KBM-7 (cell line): Measurements from ENCODE around the gene UGT1A9.
"Not testable (repeated sequence)": the region's sequence is repeated elsewhere in the genome, so short reads cannot be mapped to it uniquely, and the experiment has no call there.

ENCODE experiments used
- DNase-seq: peaks from one replicate; pipeline ENCODE4 v3.0.0-alpha.2; 2015
- in situ Hi-C: fragments of 300-500 bp; cut with MboI; formaldehyde crosslinking; loops from 2 replicates; pipeline ENCODE4 v1.14.3; 2020; ENCODE audit warnings: low sequenced_read_pairs, low pct_unique_long_range_greater_than_20kb, mixed read lengths

The UGT1A9 gene

DNA sequence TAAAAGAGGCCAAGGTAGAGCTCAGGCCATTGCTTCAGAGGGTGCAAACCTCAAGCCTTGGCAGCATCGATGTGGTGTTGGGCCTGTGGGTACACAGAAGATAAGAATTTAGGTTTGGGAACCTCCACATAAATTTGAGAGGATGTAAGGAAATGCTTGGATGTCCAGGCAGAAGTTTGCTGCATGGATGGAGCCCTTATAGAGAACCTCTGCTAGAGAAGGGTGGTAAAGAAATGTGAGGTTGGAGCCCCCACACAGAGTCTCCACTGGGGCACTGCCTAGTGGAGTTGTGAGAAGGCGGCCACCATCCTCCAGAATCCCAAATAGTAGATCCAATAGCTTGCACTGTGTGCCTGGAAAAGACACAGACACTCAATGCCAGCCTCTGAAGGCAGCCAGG lies 79.0 kb downstream of the UGT1A9 start:
- DNase-seq, in situ Hi-C loops: not testable (repeated sequence)

DNA sequence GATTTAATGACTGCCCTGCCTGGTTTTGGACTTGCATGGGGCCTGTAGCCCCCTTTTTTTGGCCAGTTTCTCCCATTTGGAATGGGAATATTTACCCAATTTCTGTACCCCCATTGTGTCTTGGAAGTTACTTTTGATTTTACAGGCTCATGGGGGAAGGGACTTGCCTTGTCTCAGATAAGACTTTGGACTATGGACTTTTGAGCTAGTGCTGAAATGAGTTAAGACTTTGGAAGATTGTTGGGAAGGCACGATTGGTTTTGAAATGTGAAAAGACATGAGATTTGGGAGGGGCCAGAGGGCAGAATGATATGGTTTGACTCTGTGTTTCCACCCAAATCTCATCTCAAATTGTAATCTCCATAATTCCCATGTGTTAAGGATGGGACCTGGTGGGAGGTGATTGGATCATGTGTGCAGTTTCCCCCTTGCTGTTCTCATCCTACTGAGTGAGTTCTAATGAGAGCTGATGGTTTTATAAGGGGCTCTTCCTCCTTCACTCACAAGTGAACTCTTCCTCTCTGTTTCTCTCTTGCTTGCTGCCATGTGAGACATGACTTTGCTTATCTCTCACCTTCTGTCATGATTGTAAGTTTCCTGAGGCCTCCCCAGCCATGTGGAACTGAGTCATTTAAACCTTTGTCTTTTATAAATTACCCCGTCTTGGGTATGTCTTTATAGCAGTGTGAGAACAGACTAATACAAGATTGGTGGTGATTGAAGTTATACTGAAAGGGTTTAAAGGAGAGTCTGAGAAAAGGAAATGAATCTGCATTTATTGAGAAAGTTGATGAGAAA lies 79.7 kb downstream of the UGT1A9 start:
- DNase-seq, in situ Hi-C loops: not testable (repeated sequence)

DNA sequence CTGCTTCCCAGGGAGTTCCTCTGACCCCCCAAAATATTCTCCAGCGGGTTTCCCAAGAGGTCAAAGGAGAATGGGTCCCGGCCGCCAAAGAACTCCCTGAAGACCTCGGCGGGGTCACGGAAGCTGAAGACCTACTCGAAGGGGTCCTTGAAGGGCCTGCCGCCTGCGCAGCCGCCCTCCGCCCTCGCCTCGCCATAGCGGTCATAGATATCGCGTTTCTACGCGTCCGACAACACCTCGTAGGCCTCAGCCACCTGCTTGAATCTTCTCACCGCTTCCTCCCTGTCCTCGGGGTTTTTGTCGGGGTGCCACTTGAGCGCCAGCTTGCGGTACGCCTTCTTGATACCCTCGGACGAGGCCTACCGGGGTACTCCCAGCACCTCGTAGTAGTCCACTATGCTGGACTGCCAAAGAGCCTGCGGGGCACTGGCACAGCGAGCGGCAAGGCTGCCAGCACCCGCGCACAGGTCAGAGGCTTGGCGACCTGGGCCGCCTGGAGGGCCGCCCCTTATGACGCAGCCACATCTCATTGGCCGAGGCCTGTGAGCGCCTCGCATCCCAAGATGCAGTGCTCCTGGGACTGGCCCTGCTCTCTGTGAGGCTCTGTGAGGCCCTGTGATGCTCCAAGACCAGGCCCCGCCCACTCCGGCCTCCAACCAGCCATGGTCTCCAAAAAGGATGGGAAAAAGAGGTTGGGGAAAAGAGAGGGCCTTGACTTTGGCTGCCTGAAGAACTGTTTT lies 83.3 kb downstream of the UGT1A9 start:
- in situ Hi-C loops, result no loop called here
- no peak for DNase-seq

DNA sequence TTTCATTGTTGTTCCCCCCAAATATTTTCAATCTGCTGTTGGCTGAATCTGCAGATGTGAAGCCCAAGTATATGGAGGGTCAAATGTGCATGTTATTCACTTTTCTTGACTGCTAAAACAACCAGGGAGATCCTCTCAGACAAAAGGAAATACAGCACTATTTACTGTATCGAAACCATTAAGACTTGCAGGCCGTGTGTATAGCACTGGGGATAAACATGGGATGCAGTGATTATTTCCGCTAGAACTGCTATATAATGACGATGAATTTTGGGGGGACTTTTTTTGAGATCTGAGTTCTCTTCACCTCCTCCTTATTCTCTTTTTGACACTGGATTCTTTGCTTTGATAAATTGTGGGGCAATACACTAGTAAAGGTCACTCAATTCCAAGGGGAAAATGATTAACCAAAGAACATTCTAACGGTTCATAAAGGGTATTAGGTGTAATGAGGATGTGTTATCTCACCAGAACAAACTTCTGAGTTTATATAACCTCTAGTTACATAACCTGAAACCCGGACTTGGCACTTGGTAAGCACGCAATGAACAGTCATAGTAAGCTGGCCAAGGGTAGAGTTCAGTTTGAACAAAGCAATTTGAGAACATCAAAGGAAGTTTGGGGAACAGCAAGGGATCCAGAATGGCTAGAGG lies 84.9 kb downstream of the UGT1A9 start:
- in situ Hi-C loops, result no loop called here
- DNase-seq, result no peak

DNA sequence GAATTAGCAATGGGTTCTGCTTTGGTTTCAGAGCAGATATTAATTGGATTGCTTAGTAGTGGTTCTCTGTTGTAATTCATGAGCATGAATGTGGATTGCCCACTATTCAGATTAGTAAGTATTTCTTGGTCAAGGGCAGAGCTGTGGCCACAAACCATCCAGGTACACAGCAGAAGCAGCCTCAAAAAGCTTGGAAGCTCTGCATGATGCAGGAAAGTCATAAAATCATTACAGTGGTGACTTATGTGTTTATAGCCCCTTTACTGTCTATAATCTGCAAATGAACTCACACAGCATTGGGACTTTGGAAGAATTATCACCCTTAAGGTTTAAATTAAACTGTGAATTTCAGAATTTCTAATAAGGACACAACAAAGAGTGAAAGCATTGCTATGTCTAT lies 86.4 kb downstream of the UGT1A9 start:
- in situ Hi-C loops, result no loop called here
- DNase-seq, result no peak

DNA sequence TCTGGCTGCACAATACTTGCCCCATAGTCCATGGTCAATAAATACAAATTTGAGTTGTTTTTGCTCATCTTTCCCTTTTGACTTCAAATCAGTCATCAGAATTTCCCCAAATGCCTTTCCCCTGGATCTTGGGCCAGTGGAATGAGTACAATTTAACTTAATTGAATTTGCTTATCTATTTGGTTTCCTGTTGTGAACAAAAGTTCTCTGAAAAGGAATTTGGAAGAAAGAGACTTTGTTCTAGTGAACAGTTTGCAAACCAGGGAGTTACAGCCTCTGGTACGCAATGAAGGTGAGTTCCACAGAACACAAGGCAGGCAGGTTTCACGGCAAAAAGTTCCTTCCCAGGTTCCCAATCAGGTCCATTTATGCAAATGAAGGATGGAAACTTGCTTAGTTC lies 87.2 kb downstream of the UGT1A9 start:
- no peak for DNase-seq
- in situ Hi-C loops, result no loop called here

DNA sequence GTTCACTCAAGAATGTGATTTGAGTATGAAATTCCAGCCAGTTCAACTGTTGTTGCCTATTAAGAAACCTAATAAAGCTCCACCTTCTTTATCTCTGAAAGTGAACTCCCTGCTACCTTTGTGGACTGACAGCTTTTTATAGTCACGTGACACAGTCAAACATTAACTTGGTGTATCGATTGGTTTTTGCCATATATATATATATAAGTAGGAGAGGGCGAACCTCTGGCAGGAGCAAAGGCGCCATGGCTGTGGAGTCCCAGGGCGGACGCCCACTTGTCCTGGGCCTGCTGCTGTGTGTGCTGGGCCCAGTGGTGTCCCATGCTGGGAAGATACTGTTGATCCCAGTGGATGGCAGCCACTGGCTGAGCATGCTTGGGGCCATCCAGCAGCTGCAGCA lies 88.3 kb downstream of the UGT1A9 start, which contains the start of gene UGT1A1:
Gene UGT1A1, plus strand, starts transcription at position 228 of the 400 bp plus-strand sequence. Its CDS starts 18 bp downstream, at position 246.
- DNase-seq, result no peak
- in situ Hi-C loops, result no loop called here

DNA sequence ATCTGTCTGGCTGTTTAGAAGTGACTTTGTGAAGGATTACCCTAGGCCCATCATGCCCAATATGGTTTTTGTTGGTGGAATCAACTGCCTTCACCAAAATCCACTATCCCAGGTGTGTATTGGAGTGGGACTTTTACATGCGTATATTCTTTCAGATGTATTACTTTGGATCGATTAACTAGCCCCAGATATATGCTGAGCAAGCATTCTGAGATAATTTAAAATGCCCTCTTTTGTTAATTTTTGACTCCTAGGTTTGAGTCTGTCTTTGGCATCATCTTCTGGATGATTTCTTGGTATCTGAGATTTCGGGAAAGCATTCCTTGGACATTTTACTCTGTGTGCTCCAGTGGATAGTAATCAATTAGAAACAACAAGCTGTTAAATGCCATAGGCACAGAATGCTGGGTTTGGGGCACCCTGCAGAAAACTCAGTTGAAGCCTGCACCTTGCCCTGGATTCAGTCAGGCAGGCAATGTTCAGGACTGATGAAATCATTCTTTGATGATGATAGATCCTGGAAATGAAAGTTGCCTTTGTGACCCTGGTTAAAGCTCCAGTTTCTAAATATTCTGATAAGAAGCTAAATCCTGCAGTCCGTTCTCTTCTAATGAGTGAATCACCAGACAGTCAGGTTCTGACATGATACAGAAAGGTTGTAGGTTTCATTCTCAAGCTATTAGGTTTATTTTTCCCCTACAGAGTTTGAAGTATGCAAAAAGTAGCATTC lies 89.5 kb downstream of the UGT1A9 start:
- in situ Hi-C loops, result no loop called here
- no peak for DNase-seq

DNA sequence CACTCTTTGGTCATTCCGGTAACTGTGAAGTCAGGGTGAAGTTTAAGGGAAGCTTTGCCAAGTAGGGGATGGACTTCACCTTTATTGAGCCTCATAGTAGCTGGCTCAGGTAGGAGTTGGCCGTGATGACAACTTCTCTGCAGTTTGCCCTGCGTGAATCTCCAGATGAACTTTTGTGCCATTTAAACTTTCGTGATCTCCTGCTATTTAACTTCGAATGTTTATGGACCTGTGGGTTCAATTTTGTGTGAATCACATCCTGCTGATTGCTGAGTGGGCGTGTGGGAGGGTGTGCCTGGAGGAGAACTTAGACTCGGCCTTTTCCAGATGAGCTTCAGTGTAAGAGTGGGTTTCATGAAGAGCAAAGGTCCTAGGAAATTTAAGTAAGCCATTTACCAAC lies 92.6 kb downstream of the UGT1A9 start:
- DNase-seq, result no peak
- in situ Hi-C loops, result no loop called here

DNA sequence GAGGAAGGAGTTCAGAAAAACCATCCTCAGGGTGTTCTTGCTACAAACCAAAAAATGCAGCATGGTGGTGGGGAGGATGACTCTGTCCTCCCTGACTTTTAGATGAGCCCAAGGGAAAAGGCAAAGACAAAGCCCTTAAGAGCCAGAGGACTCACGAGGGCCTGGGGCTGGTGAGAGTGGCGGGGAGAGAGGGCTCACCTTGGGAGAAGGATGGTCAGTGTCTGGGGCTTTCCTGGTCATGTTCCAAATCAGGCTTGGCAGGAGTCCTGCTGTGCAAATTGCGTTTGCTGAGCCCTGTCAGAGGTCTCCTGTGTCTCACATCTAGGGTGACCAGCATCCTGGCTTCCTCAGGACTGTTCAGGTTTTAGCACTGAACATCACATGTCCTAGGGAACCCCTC lies 93.1 kb downstream of the UGT1A9 start:
- no peak for DNase-seq
- in situ Hi-C loops, result no loop called here

DNA sequence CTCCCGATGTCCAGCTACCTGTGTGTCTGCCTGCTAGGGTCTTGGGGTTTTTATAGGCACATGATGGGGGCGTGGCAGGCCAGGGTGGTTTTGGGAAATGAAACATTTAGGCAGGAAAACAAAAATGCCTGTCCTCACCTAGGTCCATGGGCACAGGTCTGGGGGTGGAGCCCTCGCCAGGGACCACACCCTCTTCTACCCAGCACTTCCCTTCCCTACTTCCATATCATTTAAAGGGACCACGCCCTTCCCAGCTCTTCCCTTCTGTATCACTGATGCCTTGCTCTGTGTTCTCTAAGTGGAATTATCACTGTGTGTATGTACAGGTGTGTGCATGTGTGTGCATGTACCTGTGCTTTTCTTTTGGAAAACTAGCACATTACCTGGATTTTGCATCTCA lies 94.7 kb downstream of the UGT1A9 start:
- in situ Hi-C loops, result no loop called here
- no peak for DNase-seq

DNA sequence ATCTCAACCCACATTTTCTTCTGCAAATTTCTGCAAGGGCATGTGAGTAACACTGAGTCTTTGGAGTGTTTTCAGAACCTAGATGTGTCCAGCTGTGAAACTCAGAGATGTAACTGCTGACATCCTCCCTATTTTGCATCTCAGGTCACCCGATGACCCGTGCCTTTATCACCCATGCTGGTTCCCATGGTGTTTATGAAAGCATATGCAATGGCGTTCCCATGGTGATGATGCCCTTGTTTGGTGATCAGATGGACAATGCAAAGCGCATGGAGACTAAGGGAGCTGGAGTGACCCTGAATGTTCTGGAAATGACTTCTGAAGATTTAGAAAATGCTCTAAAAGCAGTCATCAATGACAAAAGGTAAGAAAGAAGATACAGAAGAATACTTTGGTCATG lies 96.4 kb downstream of the UGT1A9 start:
- in situ Hi-C loops, result no loop called here

DNA sequence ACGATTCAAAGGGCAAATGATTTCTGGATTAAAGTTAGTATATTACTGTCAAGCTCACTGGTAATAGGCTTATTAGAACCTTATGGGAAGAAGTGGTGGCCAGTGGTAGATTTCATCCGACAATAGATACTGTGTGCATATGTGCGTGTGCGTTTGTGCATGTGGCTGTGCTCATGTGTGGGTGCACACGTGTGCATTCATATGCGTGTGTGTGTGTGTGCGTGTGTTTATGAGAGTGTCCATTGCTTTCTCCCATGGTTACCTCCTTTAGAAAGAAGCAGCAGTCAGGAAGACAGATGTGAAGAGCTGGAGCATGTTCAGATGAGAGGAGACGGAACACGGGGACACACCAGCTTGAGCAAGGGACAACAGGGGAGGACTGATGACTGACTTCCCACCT lies 97.6 kb downstream of the UGT1A9 start:
- in situ Hi-C loops, result no loop called here
- no peak for DNase-seq

More for the DNA sequence above, 96.4 kb downstream of the UGT1A9 start:
- no peak for DNase-seq

DNA sequence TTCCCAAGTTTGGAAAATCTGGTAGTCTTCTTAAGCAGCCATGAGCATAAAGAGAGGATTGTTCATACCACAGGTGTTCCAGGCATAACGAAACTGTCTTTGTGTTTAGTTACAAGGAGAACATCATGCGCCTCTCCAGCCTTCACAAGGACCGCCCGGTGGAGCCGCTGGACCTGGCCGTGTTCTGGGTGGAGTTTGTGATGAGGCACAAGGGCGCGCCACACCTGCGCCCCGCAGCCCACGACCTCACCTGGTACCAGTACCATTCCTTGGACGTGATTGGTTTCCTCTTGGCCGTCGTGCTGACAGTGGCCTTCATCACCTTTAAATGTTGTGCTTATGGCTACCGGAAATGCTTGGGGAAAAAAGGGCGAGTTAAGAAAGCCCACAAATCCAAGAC lies 100.5 kb downstream of the UGT1A9 start:
- in situ Hi-C loops, result no loop called here
- no peak for DNase-seq

DNA sequence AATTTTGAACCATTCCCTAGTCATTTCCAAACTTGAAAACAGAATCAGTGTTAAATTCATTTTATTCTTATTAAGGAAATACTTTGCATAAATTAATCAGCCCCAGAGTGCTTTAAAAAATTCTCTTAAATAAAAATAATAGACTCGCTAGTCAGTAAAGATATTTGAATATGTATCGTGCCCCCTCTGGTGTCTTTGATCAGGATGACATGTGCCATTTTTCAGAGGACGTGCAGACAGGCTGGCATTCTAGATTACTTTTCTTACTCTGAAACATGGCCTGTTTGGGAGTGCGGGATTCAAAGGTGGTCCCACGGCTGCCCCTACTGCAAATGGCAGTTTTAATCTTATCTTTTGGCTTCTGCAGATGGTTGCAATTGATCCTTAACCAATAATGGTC lies 100.9 kb downstream of the UGT1A9 start:
- in situ Hi-C loops, result no loop called here
- no peak for DNase-seq

DNA sequence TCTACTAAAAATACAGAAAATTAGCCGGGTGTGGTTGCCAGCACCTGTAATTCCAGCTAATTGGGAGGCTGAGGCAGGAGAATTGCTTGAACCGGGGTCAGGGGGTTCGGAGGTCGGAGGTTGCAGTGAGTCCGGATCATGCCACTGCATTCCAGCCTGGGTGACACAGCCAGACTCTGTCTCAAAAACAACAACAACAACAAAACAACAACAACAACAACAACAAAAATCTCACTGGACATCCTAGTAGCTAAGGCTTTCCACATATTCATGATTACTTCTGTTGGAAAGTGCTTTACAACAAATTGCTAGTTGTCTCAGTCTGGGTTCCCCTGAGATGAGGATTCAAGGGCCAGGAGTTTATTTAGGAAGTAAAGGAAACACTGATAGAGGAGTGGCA lies 102.2 kb downstream of the UGT1A9 start:
- DNase-seq, result no peak
- in situ Hi-C loops, result no loop called here

DNA sequence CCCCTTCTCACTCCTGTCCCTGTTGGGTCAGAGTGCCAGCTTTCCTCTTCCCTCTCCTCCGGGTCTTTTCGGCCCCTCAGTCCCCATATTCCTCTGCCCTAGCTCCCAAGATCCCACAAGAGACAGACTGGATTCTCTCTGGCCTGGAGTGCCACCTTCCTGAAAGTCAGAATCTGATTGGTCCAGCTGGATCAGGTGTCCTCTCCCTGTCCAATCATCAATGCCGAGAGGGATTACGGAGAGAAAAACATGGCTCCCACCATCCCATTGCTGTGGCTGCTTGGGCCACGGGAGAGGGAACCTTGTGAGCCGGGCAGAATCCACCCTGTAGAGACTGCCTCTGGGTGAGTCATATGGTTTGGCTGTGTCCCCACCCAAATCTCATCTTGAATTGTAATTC lies 103.7 kb downstream of the UGT1A9 start:
- in situ Hi-C loops, result no loop called here
- DNase-seq, result no peak

DNA sequence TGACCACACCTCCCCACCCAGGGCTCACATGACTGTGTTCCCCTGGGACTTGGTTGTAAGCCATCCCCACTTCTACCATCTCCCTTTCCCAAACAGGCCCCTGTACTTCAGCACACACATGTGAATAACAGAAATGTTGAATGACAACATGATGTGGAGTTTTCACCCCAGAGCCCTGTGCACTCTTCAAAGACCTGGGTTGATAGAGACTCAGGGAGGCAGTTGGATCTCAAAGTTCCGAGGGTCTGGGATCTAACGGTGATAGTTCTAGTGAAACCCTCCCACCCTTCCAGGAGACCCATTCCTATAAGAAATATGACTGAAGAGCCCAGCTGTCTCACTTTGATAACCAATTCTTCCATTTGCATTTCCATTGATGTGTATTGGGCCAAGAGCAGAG lies 106.3 kb downstream of the UGT1A9 start, which contains the start of gene MROH2A:
Gene MROH2A, plus strand, starts transcription at position 301 of the 400 bp plus-strand sequence. CDS start 1,029 bp downstream, outside the sequence.
- in situ Hi-C loops, result no loop called here
- DNase-seq, result no peak

DNA sequence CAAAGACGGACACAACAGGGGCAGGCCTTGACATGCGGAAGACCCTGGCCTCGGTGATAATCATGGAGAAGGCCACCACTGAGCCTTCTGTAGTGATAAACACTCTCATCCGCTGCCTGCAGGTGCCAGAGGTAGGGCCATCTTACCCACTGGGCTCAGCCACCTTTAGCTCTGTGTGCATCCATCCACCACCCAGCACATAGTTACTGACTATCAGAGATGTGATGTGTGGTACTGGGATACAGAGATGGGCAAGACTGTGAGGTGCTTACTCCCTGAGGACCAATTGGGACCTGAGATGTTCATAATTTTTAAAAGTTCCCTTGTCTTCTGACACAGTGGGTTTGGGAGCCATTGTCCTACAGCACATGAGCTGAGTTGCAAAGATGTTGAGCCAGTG lies 108.0 kb downstream of the UGT1A9 start:
- no peak for DNase-seq
- in situ Hi-C loops, result no loop called here
